Testis (tissue), 2 donors: ENCODE measurements around the gene B4GALNT1.

Experiments
- POLR2A ChIP-seq: fragments of 450-650 bp; IDR thresholded peaks from one replicate; pipeline ENCODE4 v1.6.1; 2017; ENCODE audit warnings: antibody characterized with exemption, mild to moderate bottlenecking, moderate library complexity
- TF ChIP-seq, protein P1 (sequence below), 3 experiments: fragments of 450-650 bp in 2 of 3; fragments of 200-600 bp in 1 of 3; sonication (generic) in 1 of 3; IDR thresholded peaks; one replicate each; pipeline ENCODE4 v1.5.1; 2016 to 2019; ENCODE audit warnings: antibody characterized with exemption in 3 of 3, mild to moderate bottlenecking in 2 of 3, moderate library complexity in 1 of 3

DNA sequence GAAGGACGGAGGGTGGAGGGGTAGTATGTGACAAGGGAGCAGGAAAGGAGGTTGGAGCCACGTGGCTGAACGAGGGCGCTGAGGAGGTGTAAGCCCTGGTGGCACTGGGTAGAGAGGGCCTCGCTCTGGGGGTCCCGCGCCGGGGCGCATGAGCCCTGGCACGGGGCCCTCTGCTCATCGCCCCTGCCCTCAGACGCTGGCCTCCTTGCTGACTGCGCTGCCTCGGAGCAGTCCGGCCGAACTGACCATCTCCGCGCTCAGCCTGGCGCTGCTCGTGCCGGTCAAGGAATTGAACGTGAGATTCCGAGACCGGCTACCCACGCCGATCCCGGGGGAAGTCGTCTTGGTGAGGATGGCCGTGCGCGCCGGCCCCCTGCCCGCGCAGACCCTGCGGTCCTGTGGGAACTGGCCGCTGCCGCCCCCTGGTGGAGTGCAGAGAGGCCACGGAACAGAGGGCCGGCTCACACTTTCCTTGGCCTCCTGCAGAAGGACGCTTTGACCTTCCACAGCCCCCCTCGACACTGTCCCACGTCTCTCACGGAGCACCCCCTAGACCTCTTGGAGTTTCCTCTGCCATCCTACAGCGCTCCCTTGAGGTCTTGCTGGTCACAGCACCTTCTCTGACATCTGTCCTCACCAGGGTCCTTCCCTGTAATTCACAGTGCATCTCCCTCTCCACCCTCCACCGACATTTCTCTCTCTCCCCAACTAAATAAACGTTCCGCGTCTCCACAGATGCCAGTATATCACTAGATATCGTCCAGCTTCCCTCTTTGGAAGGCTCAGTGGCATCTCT is 11.3 kb downstream of the B4GALNT1 start:
- TF ChIP-seq, protein P1, sequence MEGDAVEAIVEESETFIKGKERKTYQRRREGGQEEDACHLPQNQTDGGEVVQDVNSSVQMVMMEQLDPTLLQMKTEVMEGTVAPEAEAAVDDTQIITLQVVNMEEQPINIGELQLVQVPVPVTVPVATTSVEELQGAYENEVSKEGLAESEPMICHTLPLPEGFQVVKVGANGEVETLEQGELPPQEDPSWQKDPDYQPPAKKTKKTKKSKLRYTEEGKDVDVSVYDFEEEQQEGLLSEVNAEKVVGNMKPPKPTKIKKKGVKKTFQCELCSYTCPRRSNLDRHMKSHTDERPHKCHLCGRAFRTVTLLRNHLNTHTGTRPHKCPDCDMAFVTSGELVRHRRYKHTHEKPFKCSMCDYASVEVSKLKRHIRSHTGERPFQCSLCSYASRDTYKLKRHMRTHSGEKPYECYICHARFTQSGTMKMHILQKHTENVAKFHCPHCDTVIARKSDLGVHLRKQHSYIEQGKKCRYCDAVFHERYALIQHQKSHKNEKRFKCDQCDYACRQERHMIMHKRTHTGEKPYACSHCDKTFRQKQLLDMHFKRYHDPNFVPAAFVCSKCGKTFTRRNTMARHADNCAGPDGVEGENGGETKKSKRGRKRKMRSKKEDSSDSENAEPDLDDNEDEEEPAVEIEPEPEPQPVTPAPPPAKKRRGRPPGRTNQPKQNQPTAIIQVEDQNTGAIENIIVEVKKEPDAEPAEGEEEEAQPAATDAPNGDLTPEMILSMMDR (IDR thresholded peaks at IDR 0.05) = peak; percentile 79 to 93 (median 83)
- no peak for TF ChIP-seq POLR2A
